Measurements from ENCODE around the gene DYNLT2.
"Not testable (repeated sequence)": the region's sequence is repeated elsewhere in the genome, so short reads cannot be mapped to it uniquely, and the experiment has no call there.

The DYNLT2 gene

GRCh38 chr6:169783971-169784820 lies 32.8 kb upstream of the DYNLT2 start:
- in situ Hi-C loops (cut with MboI; ENCODE audit: low sequenced_read_pairs) = no loop called here

GRCh38 chr6:169783401-169783800 lies 32.0 kb upstream of the DYNLT2 start:
- in situ Hi-C loops (cut with MboI; ENCODE audit: low sequenced_read_pairs) = no loop called here

- in situ Hi-C loops (cut with MboI; ENCODE audit: low sequenced_read_pairs) = no loop called here
Observed at GRCh38 chr6:169782966-169783365, 31.6 kb upstream of the DYNLT2 start.

GRCh38 chr6:169780571-169781091 lies 29.3 kb upstream of the DYNLT2 start:
- in situ Hi-C loops (cut with MboI; ENCODE audit: low sequenced_read_pairs) = no loop called here

- in situ Hi-C loops (cut with MboI; ENCODE audit: low sequenced_read_pairs) = no loop called here
Observed at GRCh38 chr6:169779896-169780295, 28.5 kb upstream of the DYNLT2 start.

GRCh38 chr6:169779092-169779815 lies 27.9 kb upstream of the DYNLT2 start:
- in situ Hi-C loops (cut with MboI; ENCODE audit: low sequenced_read_pairs) = no loop called here

GRCh38 chr6:169778646-169779045 lies 27.3 kb upstream of the DYNLT2 start:
- in situ Hi-C loops (cut with MboI; ENCODE audit: low sequenced_read_pairs) = no loop called here

GRCh38 chr6:169777896-169778295 lies 26.5 kb upstream of the DYNLT2 start:
- in situ Hi-C loops (cut with MboI; ENCODE audit: low sequenced_read_pairs) = no loop called here

GRCh38 chr6:169776379-169776778 lies 25.0 kb upstream of the DYNLT2 start:
- in situ Hi-C loops (cut with MboI; ENCODE audit: low sequenced_read_pairs) = no loop called here

GRCh38 chr6:169775321-169775720 lies 23.9 kb upstream of the DYNLT2 start:
- in situ Hi-C loops (cut with MboI; ENCODE audit: low sequenced_read_pairs) = no loop called here

GRCh38 chr6:169774347-169774746 lies 23.0 kb upstream of the DYNLT2 start:
- in situ Hi-C loops (cut with MboI; ENCODE audit: low sequenced_read_pairs) = no loop called here

- in situ Hi-C loops (cut with MboI; ENCODE audit: low sequenced_read_pairs) = no loop called here
Observed at GRCh38 chr6:169766921-169767736, 15.8 kb upstream of the DYNLT2 start.

- in situ Hi-C loops (cut with MboI; ENCODE audit: low sequenced_read_pairs) = no loop called here
Observed at GRCh38 chr6:169766232-169766631, 14.9 kb upstream of the DYNLT2 start.

- in situ Hi-C loops (cut with MboI; ENCODE audit: low sequenced_read_pairs) = not testable (repeated sequence)
Observed at GRCh38 chr6:169765789-169766188, 14.4 kb upstream of the DYNLT2 start.

GRCh38 chr6:169763881-169764280 lies 12.5 kb upstream of the DYNLT2 start:
- in situ Hi-C loops (cut with MboI; ENCODE audit: low sequenced_read_pairs) = no loop called here

- in situ Hi-C loops (cut with MboI; ENCODE audit: low sequenced_read_pairs) = no loop called here
Observed at GRCh38 chr6:169763308-169763707, 11.9 kb upstream of the DYNLT2 start.

GRCh38 chr6:169755162-169755561 lies 3.8 kb upstream of the DYNLT2 start:
- in situ Hi-C loops (cut with MboI; ENCODE audit: low sequenced_read_pairs) = no loop called here

- in situ Hi-C loops (cut with MboI; ENCODE audit: low sequenced_read_pairs) = no loop called here
Observed at GRCh38 chr6:169752074-169752623, 777 bp upstream of the DYNLT2 start.

GRCh38 chr6:169746556-169746955 lies 4.8 kb downstream of the DYNLT2 start:
- in situ Hi-C loops (cut with MboI; ENCODE audit: low sequenced_read_pairs) = no loop called here

GRCh38 chr6:169745405-169745804 lies 6.0 kb downstream of the DYNLT2 start:
- in situ Hi-C loops (cut with MboI; ENCODE audit: low sequenced_read_pairs) = no loop called here

- in situ Hi-C loops (cut with MboI; ENCODE audit: low sequenced_read_pairs) = no loop called here
Observed at GRCh38 chr6:169741344-169741743, 10.0 kb downstream of the DYNLT2 start.
